Thymus (tissue), 11 donors: ENCODE measurements around the gene KLHL30. TPM values are rescaled to one million over a fixed set of nuclear protein-coding genes. Genes with fewer than 3 reads are reported as not detected.

Experiments used
- DNase-seq, 9 donors: peaks; one replicate each; pipeline ENCODE4 v3.0.0-alpha.2; 2013; ENCODE audit warnings: low spot score in 9 of 9, low read depth in 6 of 9, missing footprints in 1 of 9
- H3K27ac ChIP-seq, 2 donors: one replicate each; pipeline ENCODE4 v1.5.1; 2013; ENCODE audit warnings: control low read depth in 1 of 2, low read depth in 1 of 2, low read length in 1 of 2, mild to moderate bottlenecking in 1 of 2, moderate library complexity in 1 of 2
- H3K27me3 ChIP-seq, 2 donors: one replicate each; pipeline ENCODE4 v1.5.1; 2013; ENCODE audit warnings: low read length in 1 of 2; ENCODE audit not compliant: control insufficient read depth in 2 of 2, insufficient read depth in 1 of 2
- H3K36me3 ChIP-seq, 2 donors: one replicate each; pipeline ENCODE4 v1.5.1; 2013; ENCODE audit warnings: low read length in 1 of 2, mild to moderate bottlenecking in 1 of 2, moderate library complexity in 1 of 2; ENCODE audit not compliant: control insufficient read depth in 2 of 2, insufficient read depth in 2 of 2
- H3K4me1 ChIP-seq, 2 donors: one replicate each; pipeline ENCODE4 v1.5.1; 2013; ENCODE audit warnings: low read length in 2 of 2; ENCODE audit not compliant: control insufficient read depth in 2 of 2, insufficient read depth in 2 of 2
- H3K4me3 ChIP-seq, 2 donors: one replicate each; pipeline ENCODE4 v1.5.1; 2013; ENCODE audit warnings: low read length in 2 of 2, control low read depth in 1 of 2, mild to moderate bottlenecking in 1 of 2
- H3K9me3 ChIP-seq, 2 donors: one replicate each; pipeline ENCODE4 v1.5.1; 2013; ENCODE audit warnings: low read length in 1 of 2, mild to moderate bottlenecking in 1 of 2; ENCODE audit not compliant: control insufficient read depth in 2 of 2, insufficient read depth in 1 of 2
- WGBS: extraction: QIAGEN DNeasy Blood & Tissue Kit; methylation state at CpG from one replicate; pipeline ENCODE4 v1.1.7; 2013; 5-methylcytosine and 5-hydroxymethylcytosine counted together
- polyA plus RNA-seq: library from polyadenylated mRNA; stranded (reverse); fragments of 200-250 nt; gene quantifications from one replicate; pipeline ENCODE4 v1.2.3, GENCODE V29; 2013
- total RNA-seq: library from RNA; stranded (reverse); fragments of 120-200 nt; gene quantifications from one replicate; pipeline ENCODE4 v1.2.4, GENCODE V29; 2013
- donor health status: healthy.

KLHL30 gene
- total and polyA plus RNA-seq, 2 donors, result 0.05 to 0.41 TPM

DNA sequence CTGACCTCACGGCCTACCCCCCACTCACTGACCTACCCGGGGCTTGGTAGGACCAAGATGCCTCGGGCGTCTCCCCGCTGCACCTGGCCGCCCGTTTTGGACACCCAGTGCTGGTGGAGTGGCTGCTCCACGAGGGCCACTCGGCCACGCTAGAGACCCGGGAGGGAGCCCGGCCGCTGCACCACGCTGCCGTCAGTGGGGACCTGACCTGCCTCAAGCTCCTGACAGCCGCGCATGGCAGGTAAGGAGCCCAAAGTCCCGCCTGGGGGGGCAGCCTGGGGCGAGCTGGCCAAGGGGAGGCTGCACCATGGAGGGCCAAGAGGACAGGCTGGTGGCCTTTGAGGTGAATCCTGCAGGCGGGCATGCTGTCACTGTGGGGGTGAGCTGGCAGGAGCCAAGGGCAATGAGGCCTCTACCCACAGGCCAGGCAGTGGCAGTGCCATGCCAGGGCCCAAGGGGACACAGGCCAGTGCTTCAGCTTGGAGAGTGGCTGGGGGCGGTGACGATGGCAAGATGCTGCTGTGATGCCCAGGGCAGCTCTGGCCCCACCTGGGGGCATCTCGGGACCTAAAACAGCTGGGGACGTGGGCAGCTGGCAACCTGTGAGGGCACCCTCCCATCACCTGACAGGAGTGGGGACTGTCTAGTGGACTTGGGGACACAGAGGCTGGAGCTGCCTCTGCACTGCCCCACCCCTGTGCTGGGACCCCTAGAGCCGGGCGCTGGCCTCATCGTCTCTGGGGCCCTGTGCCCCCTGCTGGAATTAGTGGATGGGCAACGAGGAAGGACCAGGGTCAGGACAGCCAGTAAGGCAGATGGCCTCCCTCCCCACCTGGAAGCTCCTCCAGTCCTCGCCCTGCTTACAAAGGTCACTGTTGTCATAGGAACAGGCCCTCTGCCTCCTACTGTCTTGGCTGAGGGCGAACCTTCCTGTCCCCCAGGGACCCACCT lies 36.3 kb upstream of the KLHL30 start:
- H3K27me3 ChIP-seq, result no peaks in the 10 kb centered on the region
- H3K4me1 ChIP-seq, result peaks cover 0 to 27% of the 10 kb centered on the region in 2 donors
- H3K36me3 ChIP-seq, result no peaks in the 10 kb centered on the region
- no peak overlapping the region for H3K27ac ChIP-seq
- no peak for DNase-seq
- WGBS, result 96% methylated on average over 30 of the region's 30 CpGs
- H3K9me3 ChIP-seq, result peaks cover 0 to 10% of the 10 kb centered on the region in 2 donors
- H3K4me3 ChIP-seq, result no peak overlapping the region

- Histone ChIP-seq H3K4me1 (peaks cover 0 to 34% of the 10 kb centered on the region in 2 donors), H3K9me3 (peaks cover 0 to 10% of the 10 kb centered on the region in 2 donors), H3K4me3 (no peak overlapping the region), H3K27me3 (no peaks in the 10 kb centered on the region), H3K36me3 (no peaks in the 10 kb centered on the region), H3K27ac (no peak overlapping the region)
- WGBS, result 91% methylated on average over 10 of the region's 10 CpGs
- no peak for DNase-seq
These were observed 35.6 kb upstream of the KLHL30 start for GRCh38 chr2:238102865-238103264.

- H3K27me3 ChIP-seq, result no peaks in the 10 kb centered on the region
- peaks cover 3 to 41% of the 10 kb centered on the region in 2 donors for H3K4me1 ChIP-seq
- 97% methylated on average over 18 of the region's 18 CpGs for WGBS
- H3K36me3 ChIP-seq, result no peaks in the 10 kb centered on the region
- H3K27ac ChIP-seq, result no peak overlapping the region
- peaks cover 0 to 4% of the 10 kb centered on the region in 2 donors for H3K9me3 ChIP-seq
- DNase-seq, result no peak
- no peak overlapping the region for H3K4me3 ChIP-seq
These were observed 34.8 kb upstream of the KLHL30 start for GRCh38 chr2:238103465-238104225.

DNA sequence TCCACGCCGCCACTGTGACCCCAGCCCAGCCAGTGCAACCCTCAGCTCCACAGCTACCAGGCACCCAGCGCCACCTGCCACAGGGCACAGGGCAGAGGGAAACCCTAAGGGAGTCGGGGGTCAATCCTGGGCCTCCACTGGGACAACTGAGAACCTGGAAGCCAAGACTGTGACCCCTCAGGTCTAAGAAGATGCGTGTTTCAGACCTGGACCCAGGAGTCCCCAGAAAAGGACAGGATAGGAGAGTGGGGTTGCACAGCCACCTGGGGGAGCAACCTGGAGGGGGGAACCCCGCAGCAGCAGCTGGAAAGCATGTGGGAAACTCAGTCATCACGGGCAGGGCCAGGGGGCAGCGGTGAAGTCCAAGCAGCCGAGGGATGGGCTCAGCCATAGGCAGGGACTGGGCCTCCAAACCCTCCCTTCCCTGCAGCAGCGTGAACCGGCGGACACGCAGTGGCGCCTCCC lies 34.2 kb upstream of the KLHL30 start:
- WGBS, result 93% methylated on average over 14 of the region's 14 CpGs
- no peaks in the 10 kb centered on the region for H3K27me3 ChIP-seq
- no peak overlapping the region for H3K4me3 ChIP-seq
- peaks cover 8 to 48% of the 10 kb centered on the region in 2 donors for H3K4me1 ChIP-seq
- no peak for DNase-seq
- H3K27ac ChIP-seq, result no peak overlapping the region
- no peaks in the 10 kb centered on the region for H3K36me3 ChIP-seq
- H3K9me3 ChIP-seq, result peaks cover 0 to 4% of the 10 kb centered on the region in 2 donors

DNA sequence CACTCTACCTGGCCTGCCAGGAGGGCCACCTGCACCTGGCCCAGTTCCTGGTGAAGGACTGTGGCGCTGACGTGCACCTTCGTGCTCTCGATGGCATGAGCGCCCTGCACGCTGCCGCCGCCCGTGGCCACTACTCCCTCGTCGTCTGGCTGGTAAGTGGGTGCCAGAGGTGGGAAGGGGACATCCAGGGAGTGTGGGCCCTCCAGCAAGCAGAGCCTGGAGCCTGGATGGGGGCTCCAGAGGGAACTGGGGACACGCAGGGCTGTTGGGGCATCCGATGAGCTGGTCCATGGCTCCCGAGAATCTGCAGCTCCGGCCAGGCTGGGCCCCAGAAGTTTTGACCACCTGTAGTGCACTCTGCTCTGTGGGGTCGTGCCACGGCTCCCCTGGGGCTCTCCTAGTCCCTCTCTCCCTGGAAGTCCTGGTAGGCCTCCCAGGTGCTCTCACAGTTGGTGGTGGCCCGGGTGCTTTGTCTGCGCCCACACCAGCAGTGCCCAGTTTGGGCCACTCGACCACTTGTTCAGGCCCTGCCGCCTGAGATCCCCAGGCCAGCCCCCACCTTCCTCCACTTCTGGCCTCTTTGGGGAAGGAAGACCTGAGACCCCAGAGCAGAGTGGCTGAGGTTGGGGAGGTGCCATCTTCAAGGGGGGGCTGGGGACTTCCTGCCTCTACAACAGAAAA lies 33.6 kb upstream of the KLHL30 start:
- WGBS, result 94% methylated on average over 21 of the region's 21 CpGs
- Histone ChIP-seq H3K27me3 (no peaks in the 10 kb centered on the region), H3K27ac (no peak overlapping the region), H3K4me3 (no peak overlapping the region), H3K9me3 (peaks cover 0 to 4% of the 10 kb centered on the region in 2 donors), H3K36me3 (no peaks in the 10 kb centered on the region), H3K4me1 (peaks cover 8 to 50% of the 10 kb centered on the region in 2 donors)
- peak in 3 of 9 donors; percentile 17 to 51 (median 25) for DNase-seq

GRCh38 chr2:238105506-238106338 lies 32.7 kb upstream of the KLHL30 start:
- 90% methylated on average over 28 of the region's 28 CpGs for WGBS
- DNase-seq, result no peak
- no peaks in the 10 kb centered on the region for H3K27me3 ChIP-seq
- no peaks in the 10 kb centered on the region for H3K36me3 ChIP-seq
- H3K9me3 ChIP-seq, result peaks cover 0 to 8% of the 10 kb centered on the region in 2 donors
- H3K27ac ChIP-seq, result peak overlapping the region in 1 of 2 donors; percentile 12
- peaks cover 8 to 50% of the 10 kb centered on the region in 2 donors for H3K4me1 ChIP-seq
- H3K4me3 ChIP-seq, result no peak overlapping the region

GRCh38 chr2:238106339-238106697 lies 32.1 kb upstream of the KLHL30 start:
- no peaks in the 10 kb centered on the region for H3K36me3 ChIP-seq
- H3K27ac ChIP-seq, result no peak overlapping the region
- H3K9me3 ChIP-seq, result peaks cover 0 to 8% of the 10 kb centered on the region in 2 donors
- 96% methylated on average over 13 of the region's 13 CpGs for WGBS
- peaks cover 8 to 50% of the 10 kb centered on the region in 2 donors for H3K4me1 ChIP-seq
- no peak overlapping the region for H3K4me3 ChIP-seq
- DNase-seq, result no peak
- H3K27me3 ChIP-seq, result no peaks in the 10 kb centered on the region
